VCaP (cell line): Measurements from ENCODE around the gene DSG2.
"Not testable (repeated sequence)": the region's sequence is repeated elsewhere in the genome, so short reads cannot be mapped to it uniquely, and the experiment has no call there.

ENCODE experiments used
- H3K27ac ChIP-seq: fragments of 450-650 bp; 2 replicates; pipeline ENCODE4 v1.5.1; 2017
- CTCF ChIP-seq: fragments of 450-650 bp; conservative IDR thresholded peaks from 2 replicates; pipeline ENCODE4 v1.5.1; 2017; ENCODE audit warnings: mild to moderate bottlenecking, moderate library complexity

DSG2 gene

DNA sequence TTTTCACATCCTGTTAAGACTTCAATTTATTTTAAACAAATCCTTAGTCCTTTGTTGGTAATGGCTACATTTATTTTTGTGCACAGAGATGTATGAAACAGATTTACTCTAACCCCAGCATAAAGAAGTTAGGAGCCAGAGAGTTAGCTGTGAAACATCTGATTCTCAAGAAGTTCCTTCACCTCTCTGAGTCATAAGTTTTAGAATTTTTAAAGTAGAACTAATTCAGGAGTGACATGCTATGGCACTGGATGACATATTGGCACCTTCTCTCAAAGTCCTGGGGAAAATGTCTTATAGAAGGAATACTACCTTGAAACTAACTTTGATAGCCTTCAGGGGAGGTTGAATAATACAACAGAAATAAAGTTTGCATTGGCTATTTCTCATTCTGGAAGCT lies 6.4 kb upstream of the DSG2 start:
- TF ChIP-seq CTCF, result no peak
- H3K27ac ChIP-seq, result no peak overlapping the region

DNA sequence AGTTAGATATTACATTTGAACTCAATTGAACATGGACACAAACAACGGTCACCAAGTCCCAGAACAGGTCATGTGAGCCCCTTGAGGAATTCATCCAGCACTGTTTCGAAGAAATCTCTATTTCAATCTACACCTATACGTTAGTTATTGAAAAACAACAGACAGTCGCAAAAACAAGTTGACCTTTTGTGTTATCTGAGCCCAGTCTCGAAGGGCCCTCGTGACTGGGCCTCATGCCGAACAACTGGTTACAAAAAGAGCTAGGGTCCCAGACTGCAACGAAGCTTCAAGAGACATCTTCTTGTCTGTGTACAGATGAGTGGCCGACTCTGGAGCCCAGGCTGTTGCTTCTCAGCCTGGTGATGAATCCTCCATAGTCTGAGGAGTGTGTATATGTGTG lies 5.3 kb upstream of the DSG2 start:
- H3K27ac ChIP-seq, result no peak overlapping the region
- TF ChIP-seq CTCF, result no peak

DNA sequence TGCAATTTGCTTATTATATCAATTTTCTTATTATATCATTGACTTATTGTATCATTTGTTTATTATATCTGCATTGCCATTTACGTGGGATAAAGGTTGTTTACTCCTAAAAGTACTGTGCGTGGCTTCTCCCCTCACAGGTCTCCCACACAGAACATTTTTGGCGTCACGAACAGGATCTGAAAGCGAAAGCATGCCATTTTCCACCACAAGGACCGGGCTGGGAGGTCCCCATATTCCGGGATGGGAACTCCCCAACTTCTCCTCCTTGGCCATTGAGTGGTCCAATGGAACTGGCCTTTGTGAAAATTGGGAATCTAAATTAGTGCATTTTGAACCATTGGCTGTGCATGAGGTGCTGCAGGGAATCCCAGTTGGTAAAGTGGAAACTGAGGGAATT lies 4.8 kb upstream of the DSG2 start:
- no peak for TF ChIP-seq CTCF

GRCh38 chr18:31493941-31494340 lies 4.0 kb upstream of the DSG2 start:
- TF ChIP-seq CTCF, result no peak
- no peak overlapping the region for H3K27ac ChIP-seq

More for the DNA sequence above, 4.8 kb upstream of the DSG2 start:
- H3K27ac ChIP-seq, result no peak overlapping the region

DNA sequence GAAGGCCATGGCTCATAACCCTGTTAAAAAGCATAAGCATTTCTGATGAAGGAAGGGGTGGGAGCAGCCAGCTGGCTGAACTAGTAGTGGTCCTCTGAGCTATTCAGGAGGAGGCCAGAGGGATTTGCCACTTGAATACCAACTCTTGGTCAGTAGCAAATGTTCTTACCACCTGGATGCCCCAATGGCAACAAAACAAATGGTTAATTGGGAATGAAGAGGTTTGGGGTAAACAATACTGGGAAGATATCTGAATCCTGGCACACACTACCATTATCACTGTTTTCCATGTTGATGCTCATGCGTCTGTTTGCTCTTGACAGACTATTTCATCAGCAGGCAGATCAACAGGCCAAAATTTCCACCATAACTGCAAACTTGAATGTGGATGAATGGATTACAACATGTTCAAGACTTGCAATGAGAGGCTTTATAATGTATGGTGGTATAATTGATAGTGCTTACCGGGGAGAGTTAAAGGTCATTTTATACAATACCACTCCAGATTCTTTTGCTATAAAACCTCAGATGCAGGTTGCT lies 3.2 kb upstream of the DSG2 start:
- H3K27ac ChIP-seq, result not testable (repeated sequence)

GRCh38 chr18:31497404-31497835 lies 557 bp upstream of the DSG2 start:
- peak overlapping the region; percentile 93 for H3K27ac ChIP-seq

GRCh38 chr18:31498574-31499524 lies 872 bp downstream of the DSG2 start:
- peak overlapping the region; percentile 93 for H3K27ac ChIP-seq
- no peak for TF ChIP-seq CTCF

More at GRCh38 chr18:31497404-31497835, 557 bp upstream of the DSG2 start:
- no peak for TF ChIP-seq CTCF
